ENCODE data around the gene PDE4A.

The PDE4A gene

GRCh38 chr19:10502524-10503001 is 82.2 kb downstream of the PDE4A start:
- in situ Hi-C loops (cut with HindIII; ENCODE audit: low pct_unique_long_range_greater_than_20kb, low sequenced_read_pairs) = no loop called here
- peak; percentile 74 to 90 for DNase-seq (ENCODE audit: low read depth in 1 of 2, low spot score in 1 of 2)
- TF ChIP-seq JUND (IDR thresholded peaks at IDR 0.05; ENCODE audit: low read depth) = no peak; the same call in 1 of the 2 replicates

- in situ Hi-C loops (cut with HindIII; ENCODE audit: low pct_unique_long_range_greater_than_20kb, low sequenced_read_pairs) = no loop called here
- DNase-seq (ENCODE audit: low read depth in 1 of 2, low spot score in 1 of 2) = peak in 1 of 2 experiments; percentile 26
- no peak for TF ChIP-seq JUND (IDR thresholded peaks at IDR 0.05; ENCODE audit: low read depth)
Measured at GRCh38 chr19:10503002-10503789, 82.9 kb downstream of the PDE4A start, which contains the start of gene KEAP1. KEAP1 (minus strand) TSS chr19:10503356; CDS start chr19:10500033, 3,323 bp downstream.

GRCh38 chr19:10505583-10506229 is 85.4 kb downstream of the PDE4A start:
- TF ChIP-seq JUND (IDR thresholded peaks at IDR 0.05; ENCODE audit: low read depth) = no peak
- in situ Hi-C loops (cut with HindIII; ENCODE audit: low pct_unique_long_range_greater_than_20kb, low sequenced_read_pairs) = no loop called here
- DNase-seq (ENCODE audit: low read depth in 1 of 2, low spot score in 1 of 2) = peak in 1 of 2 experiments; percentile 76

- in situ Hi-C loops (cut with HindIII; ENCODE audit: low pct_unique_long_range_greater_than_20kb, low sequenced_read_pairs) = no loop called here
- no peak for TF ChIP-seq JUND (IDR thresholded peaks at IDR 0.05; ENCODE audit: low read depth)
- no peak for DNase-seq (ENCODE audit: low read depth in 1 of 2, low spot score in 1 of 2)
Measured at GRCh38 chr19:10508036-10508435, 87.7 kb downstream of the PDE4A start.

- no peak for TF ChIP-seq JUND (IDR thresholded peaks at IDR 0.05; ENCODE audit: low read depth)
- in situ Hi-C loops (cut with HindIII; ENCODE audit: low pct_unique_long_range_greater_than_20kb, low sequenced_read_pairs) = no loop called here
- no peak for DNase-seq (ENCODE audit: low read depth in 1 of 2, low spot score in 1 of 2)
Measured at GRCh38 chr19:10508707-10509106, 88.4 kb downstream of the PDE4A start.

GRCh38 chr19:10510301-10510802 is 90.0 kb downstream of the PDE4A start:
- no peak for TF ChIP-seq JUND (IDR thresholded peaks at IDR 0.05; ENCODE audit: low read depth)
- no peak for DNase-seq (ENCODE audit: low read depth in 1 of 2, low spot score in 1 of 2)
- in situ Hi-C loops (cut with HindIII; ENCODE audit: low pct_unique_long_range_greater_than_20kb, low sequenced_read_pairs) = no loop called here

- no peak for DNase-seq (ENCODE audit: low read depth in 1 of 2, low spot score in 1 of 2)
- in situ Hi-C loops (cut with HindIII; ENCODE audit: low pct_unique_long_range_greater_than_20kb, low sequenced_read_pairs) = no loop called here
- TF ChIP-seq JUND (IDR thresholded peaks at IDR 0.05; ENCODE audit: low read depth) = no peak
Measured at GRCh38 chr19:10513223-10513622, 92.9 kb downstream of the PDE4A start.

- in situ Hi-C loops (cut with HindIII; ENCODE audit: low pct_unique_long_range_greater_than_20kb, low sequenced_read_pairs) = no loop called here
- DNase-seq (ENCODE audit: low read depth in 1 of 2, low spot score in 1 of 2) = no peak
- no peak for TF ChIP-seq JUND (IDR thresholded peaks at IDR 0.05; ENCODE audit: low read depth)
Measured at GRCh38 chr19:10514211-10515145, 94.1 kb downstream of the PDE4A start.

- DNase-seq (ENCODE audit: low read depth in 1 of 2, low spot score in 1 of 2) = no peak
- no peak for TF ChIP-seq JUND (IDR thresholded peaks at IDR 0.05; ENCODE audit: low read depth)
- in situ Hi-C loops (cut with HindIII; ENCODE audit: low pct_unique_long_range_greater_than_20kb, low sequenced_read_pairs) = no loop called here
Measured at GRCh38 chr19:10516064-10516385, 95.7 kb downstream of the PDE4A start.

GRCh38 chr19:10516671-10517286 is 96.4 kb downstream of the PDE4A start:
- DNase-seq (ENCODE audit: low read depth in 1 of 2, low spot score in 1 of 2) = no peak
- in situ Hi-C loops (cut with HindIII; ENCODE audit: low pct_unique_long_range_greater_than_20kb, low sequenced_read_pairs) = no loop called here
- no peak for TF ChIP-seq JUND (IDR thresholded peaks at IDR 0.05; ENCODE audit: low read depth)

- DNase-seq (ENCODE audit: low read depth in 1 of 2, low spot score in 1 of 2) = peak in 1 of 2 experiments; percentile 58
- no peak for TF ChIP-seq JUND (IDR thresholded peaks at IDR 0.05; ENCODE audit: low read depth)
- in situ Hi-C loops (cut with HindIII; ENCODE audit: low pct_unique_long_range_greater_than_20kb, low sequenced_read_pairs) = no loop called here
Measured at GRCh38 chr19:10517361-10517759, 97.0 kb downstream of the PDE4A start, which contains the start of gene S1PR5. S1PR5 (minus strand) TSS chr19:10517447; CDS start chr19:10515011, 2,436 bp downstream.
